GM18873 (cell line): ENCODE results near the gene NBPF11.
"Not testable (repeated sequence)": the region's sequence is repeated elsewhere in the genome, so short reads cannot be mapped to it uniquely, and the experiment has no call there.

Experiments
- ATAC-seq: cut with Tn5 transposase; IDR thresholded peaks from one replicate; pipeline ENCODE4 v1.9.1; 2021; ENCODE audit warnings: mild to moderate bottlenecking, moderate library complexity, moderate number of reproducible peaks; ENCODE audit not compliant: unreplicated experiment, low FRiP score

Gene NBPF11

GRCh38 chr1:148151371-148151819 is 686 bp downstream of the NBPF11 start:
- ATAC-seq = peak; percentile 19

- ATAC-seq = not testable (repeated sequence)
These were observed 1.1 kb downstream of the NBPF11 start for GRCh38 chr1:148150945-148151344.

- not testable (repeated sequence) for ATAC-seq
These were observed 2.1 kb downstream of the NBPF11 start for GRCh38 chr1:148150014-148150413.

GRCh38 chr1:148149050-148149815 is 2.8 kb downstream of the NBPF11 start:
- ATAC-seq = not testable (repeated sequence)

GRCh38 chr1:148147052-148147838 is 4.8 kb downstream of the NBPF11 start:
- ATAC-seq = not testable (repeated sequence)

GRCh38 chr1:148146191-148146997 is 5.7 kb downstream of the NBPF11 start:
- ATAC-seq = not testable (repeated sequence)

GRCh38 chr1:148143223-148143622 is 8.9 kb downstream of the NBPF11 start:
- not testable (repeated sequence) for ATAC-seq

- ATAC-seq = not testable (repeated sequence)
These were observed 10.1 kb downstream of the NBPF11 start for GRCh38 chr1:148141936-148142335.

- ATAC-seq = not testable (repeated sequence)
These were observed 13.5 kb downstream of the NBPF11 start for GRCh38 chr1:148138606-148139005.

- ATAC-seq = not testable (repeated sequence)
These were observed 29.7 kb downstream of the NBPF11 start for GRCh38 chr1:148122341-148122740.

GRCh38 chr1:148120395-148120794 is 31.7 kb downstream of the NBPF11 start:
- not testable (repeated sequence) for ATAC-seq

- ATAC-seq = not testable (repeated sequence)
These were observed 56.3 kb downstream of the NBPF11 start for GRCh38 chr1:148095732-148096131.

GRCh38 chr1:148086196-148086595 is 65.9 kb downstream of the NBPF11 start:
- ATAC-seq = not testable (repeated sequence)

GRCh38 chr1:148081205-148081604 is 70.9 kb downstream of the NBPF11 start:
- ATAC-seq = not testable (repeated sequence)

- ATAC-seq = not testable (repeated sequence)
These were observed 73.2 kb downstream of the NBPF11 start for GRCh38 chr1:148078632-148079519.

GRCh38 chr1:148078090-148078489 is 74.0 kb downstream of the NBPF11 start:
- not testable (repeated sequence) for ATAC-seq

GRCh38 chr1:148077458-148077857 is 74.6 kb downstream of the NBPF11 start:
- not testable (repeated sequence) for ATAC-seq

GRCh38 chr1:148073392-148073791 is 78.7 kb downstream of the NBPF11 start:
- not testable (repeated sequence) for ATAC-seq

- ATAC-seq = not testable (repeated sequence)
These were observed 83.5 kb downstream of the NBPF11 start for GRCh38 chr1:148068606-148069005.
